Activated CD4-positive, alpha-beta T cell treated with anti-CD3 and anti-CD28 coated beads for 1 hour (primary cell): ENCODE results near the gene ZGLP1.
"Not testable (repeated sequence)": the region's sequence is repeated elsewhere in the genome, so short reads cannot be mapped to it uniquely, and the experiment has no call there.

Experiments
- DNase-seq: peaks from one replicate; pipeline ENCODE4 v3.0.0-alpha.2; 2020

ZGLP1 gene

GRCh38 chr19:10309423-10309822 is at the start of gene ZGLP1:
Gene ZGLP1 (minus strand): TSS chr19:10309815.
- DNase-seq: no peak

GRCh38 chr19:10356431-10356830 is 46.8 kb upstream of the ZGLP1 start:
- DNase-seq: no peak

GRCh38 chr19:10353793-10354391 is 44.3 kb upstream of the ZGLP1 start:
- peak; percentile 26 for DNase-seq

GRCh38 chr19:10352764-10353671 is 43.4 kb upstream of the ZGLP1 start:
- DNase-seq: no peak

GRCh38 chr19:10346509-10346908 is 36.9 kb upstream of the ZGLP1 start:
- no peak for DNase-seq

- DNase-seq: no peak
These were observed 35.2 kb upstream of the ZGLP1 start for GRCh38 chr19:10344780-10345179.

- DNase-seq: no peak
These were observed 33.9 kb upstream of the ZGLP1 start for GRCh38 chr19:10343495-10343894.

GRCh38 chr19:10339977-10340376 is 30.4 kb upstream of the ZGLP1 start:
- DNase-seq: no peak

GRCh38 chr19:10339380-10339960 is 29.9 kb upstream of the ZGLP1 start, which contains the start of gene ICAM3:
Gene ICAM3 (minus strand): TSS chr19:10339624. CDS start chr19:10339614, 10 bp downstream.
- DNase-seq: peak; percentile 49

GRCh38 chr19:10338940-10339339 is 29.3 kb upstream of the ZGLP1 start:
- DNase-seq: no peak

- DNase-seq: not testable (repeated sequence)
These were observed 27.1 kb upstream of the ZGLP1 start for GRCh38 chr19:10336725-10337124.

- no peak for DNase-seq
These were observed 25.9 kb upstream of the ZGLP1 start for GRCh38 chr19:10335352-10335985.

- no peak for DNase-seq
These were observed 25.2 kb upstream of the ZGLP1 start for GRCh38 chr19:10334588-10335351.

- no peak for DNase-seq
These were observed 24.4 kb upstream of the ZGLP1 start for GRCh38 chr19:10333758-10334587.

- peak; percentile 96 for DNase-seq
These were observed 23.5 kb upstream of the ZGLP1 start, which contains the start of gene RAVER1 for GRCh38 chr19:10332965-10333757. Gene RAVER1 (minus strand): TSS chr19:10333529. CDS start chr19:10333507, 22 bp downstream.

- DNase-seq: no peak
These were observed 22.7 kb upstream of the ZGLP1 start for GRCh38 chr19:10332158-10332964.

- DNase-seq: no peak
These were observed 19.9 kb upstream of the ZGLP1 start for GRCh38 chr19:10329555-10329954.

- DNase-seq: no peak
These were observed 19.2 kb upstream of the ZGLP1 start for GRCh38 chr19:10328558-10329429.

GRCh38 chr19:10327793-10328192 is 18.2 kb upstream of the ZGLP1 start:
- no peak for DNase-seq
